Measurements from ENCODE around the gene ZNF823.

ZNF823 gene

DNA sequence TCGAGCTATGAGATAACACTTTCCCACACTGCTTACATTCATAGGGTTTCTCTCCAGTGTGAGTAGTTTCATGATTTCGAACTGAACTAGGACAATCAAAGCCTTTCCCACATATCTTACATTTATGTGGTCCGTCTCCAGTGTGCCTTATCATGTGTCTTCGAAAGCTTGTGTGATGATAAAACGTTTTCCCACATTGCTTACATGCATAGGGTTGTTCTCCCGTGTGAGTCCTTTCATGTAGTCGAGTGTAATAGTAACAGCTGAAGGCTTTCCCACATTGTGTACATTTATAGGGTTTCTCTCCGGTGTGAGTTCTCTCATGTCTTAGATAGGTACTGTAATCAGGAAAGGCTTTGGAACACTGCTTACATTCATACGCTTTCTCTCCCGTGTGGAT is 16.3 kb downstream of the ZNF823 start:
- TF ChIP-seq, protein P1, sequence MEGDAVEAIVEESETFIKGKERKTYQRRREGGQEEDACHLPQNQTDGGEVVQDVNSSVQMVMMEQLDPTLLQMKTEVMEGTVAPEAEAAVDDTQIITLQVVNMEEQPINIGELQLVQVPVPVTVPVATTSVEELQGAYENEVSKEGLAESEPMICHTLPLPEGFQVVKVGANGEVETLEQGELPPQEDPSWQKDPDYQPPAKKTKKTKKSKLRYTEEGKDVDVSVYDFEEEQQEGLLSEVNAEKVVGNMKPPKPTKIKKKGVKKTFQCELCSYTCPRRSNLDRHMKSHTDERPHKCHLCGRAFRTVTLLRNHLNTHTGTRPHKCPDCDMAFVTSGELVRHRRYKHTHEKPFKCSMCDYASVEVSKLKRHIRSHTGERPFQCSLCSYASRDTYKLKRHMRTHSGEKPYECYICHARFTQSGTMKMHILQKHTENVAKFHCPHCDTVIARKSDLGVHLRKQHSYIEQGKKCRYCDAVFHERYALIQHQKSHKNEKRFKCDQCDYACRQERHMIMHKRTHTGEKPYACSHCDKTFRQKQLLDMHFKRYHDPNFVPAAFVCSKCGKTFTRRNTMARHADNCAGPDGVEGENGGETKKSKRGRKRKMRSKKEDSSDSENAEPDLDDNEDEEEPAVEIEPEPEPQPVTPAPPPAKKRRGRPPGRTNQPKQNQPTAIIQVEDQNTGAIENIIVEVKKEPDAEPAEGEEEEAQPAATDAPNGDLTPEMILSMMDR (IDR thresholded peaks at IDR 0.05; ENCODE audit: insufficient read depth, low read length): no peak
- TF ChIP-seq, protein P2, sequence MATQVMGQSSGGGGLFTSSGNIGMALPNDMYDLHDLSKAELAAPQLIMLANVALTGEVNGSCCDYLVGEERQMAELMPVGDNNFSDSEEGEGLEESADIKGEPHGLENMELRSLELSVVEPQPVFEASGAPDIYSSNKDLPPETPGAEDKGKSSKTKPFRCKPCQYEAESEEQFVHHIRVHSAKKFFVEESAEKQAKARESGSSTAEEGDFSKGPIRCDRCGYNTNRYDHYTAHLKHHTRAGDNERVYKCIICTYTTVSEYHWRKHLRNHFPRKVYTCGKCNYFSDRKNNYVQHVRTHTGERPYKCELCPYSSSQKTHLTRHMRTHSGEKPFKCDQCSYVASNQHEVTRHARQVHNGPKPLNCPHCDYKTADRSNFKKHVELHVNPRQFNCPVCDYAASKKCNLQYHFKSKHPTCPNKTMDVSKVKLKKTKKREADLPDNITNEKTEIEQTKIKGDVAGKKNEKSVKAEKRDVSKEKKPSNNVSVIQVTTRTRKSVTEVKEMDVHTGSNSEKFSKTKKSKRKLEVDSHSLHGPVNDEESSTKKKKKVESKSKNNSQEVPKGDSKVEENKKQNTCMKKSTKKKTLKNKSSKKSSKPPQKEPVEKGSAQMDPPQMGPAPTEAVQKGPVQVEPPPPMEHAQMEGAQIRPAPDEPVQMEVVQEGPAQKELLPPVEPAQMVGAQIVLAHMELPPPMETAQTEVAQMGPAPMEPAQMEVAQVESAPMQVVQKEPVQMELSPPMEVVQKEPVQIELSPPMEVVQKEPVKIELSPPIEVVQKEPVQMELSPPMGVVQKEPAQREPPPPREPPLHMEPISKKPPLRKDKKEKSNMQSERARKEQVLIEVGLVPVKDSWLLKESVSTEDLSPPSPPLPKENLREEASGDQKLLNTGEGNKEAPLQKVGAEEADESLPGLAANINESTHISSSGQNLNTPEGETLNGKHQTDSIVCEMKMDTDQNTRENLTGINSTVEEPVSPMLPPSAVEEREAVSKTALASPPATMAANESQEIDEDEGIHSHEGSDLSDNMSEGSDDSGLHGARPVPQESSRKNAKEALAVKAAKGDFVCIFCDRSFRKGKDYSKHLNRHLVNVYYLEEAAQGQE (IDR thresholded peaks at IDR 0.05; ENCODE audit: insufficient replicate concordance, low read depth): no peak
- TF ChIP-seq SPI1 (IDR thresholded peaks at IDR 0.05; ENCODE audit: borderline replicate concordance, low read depth) (no peak), GABPA (IDR thresholded peaks at IDR 0.05; ENCODE audit: low read depth) (no peak), POLR2AphosphoS5 (IDR thresholded peaks at IDR 0.05; ENCODE audit: low read depth) (no peak)
- H3K4me3 ChIP-seq (replicated peaks; ENCODE audit: insufficient read depth, low read length): no peak overlapping the region
- DNase-seq (ENCODE audit: low read depth in 1 of 2, low spot score in 1 of 2): no peak
- H3K27ac ChIP-seq (replicated peaks): no peak overlapping the region
- no peaks in the 10 kb centered on the region for H3K27me3 ChIP-seq (ENCODE audit: insufficient read depth, poor library complexity, severe bottlenecking)

DNA sequence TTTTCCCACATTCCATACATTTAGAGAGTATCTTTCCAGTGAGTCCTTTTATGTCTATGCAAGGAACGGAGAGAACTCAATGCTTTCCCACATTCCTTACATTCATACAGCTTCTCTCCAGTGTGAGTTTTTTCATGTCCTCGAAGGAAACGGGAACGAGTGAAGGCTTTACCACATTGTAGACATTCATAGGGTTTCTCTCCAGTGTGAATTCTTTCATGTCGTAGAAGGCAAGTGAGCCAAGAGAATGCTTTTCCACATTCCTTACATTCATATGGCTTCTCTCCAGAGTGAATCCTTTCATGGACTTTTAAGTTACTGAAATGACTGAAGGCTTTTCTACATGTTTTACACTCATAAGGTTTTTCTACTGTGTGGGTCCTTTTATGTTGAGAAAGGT is 17.1 kb downstream of the ZNF823 start:
- TF ChIP-seq GABPA (IDR thresholded peaks at IDR 0.05; ENCODE audit: low read depth) (no peak), POLR2AphosphoS5 (IDR thresholded peaks at IDR 0.05; ENCODE audit: low read depth) (no peak), SPI1 (IDR thresholded peaks at IDR 0.05; ENCODE audit: borderline replicate concordance, low read depth) (no peak)
- TF ChIP-seq, protein P1 (IDR thresholded peaks at IDR 0.05; ENCODE audit: insufficient read depth, low read length): no peak
- TF ChIP-seq, protein P2 (IDR thresholded peaks at IDR 0.05; ENCODE audit: insufficient replicate concordance, low read depth): no peak

DNA sequence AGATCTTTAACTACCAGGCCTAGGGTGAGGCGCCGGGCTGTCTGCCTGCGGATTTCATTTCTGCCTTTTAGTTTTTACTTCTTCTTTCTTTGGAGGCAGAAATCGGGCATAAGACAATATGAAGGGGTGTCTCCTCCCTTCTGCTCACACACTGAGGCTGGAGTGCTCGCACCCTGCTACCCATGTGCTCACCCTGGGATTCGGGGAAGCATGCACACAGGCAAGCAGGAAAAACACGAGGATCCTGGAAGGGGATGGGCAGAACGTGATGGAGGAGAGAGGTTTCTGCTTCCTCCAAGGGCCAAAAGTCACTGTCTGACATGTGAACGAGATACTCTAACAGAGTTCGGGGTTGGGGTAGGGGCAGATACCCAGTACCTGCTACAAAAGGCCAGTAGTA is 28.4 kb downstream of the ZNF823 start:
- H3K27me3 ChIP-seq (ENCODE audit: insufficient read depth, poor library complexity, severe bottlenecking): no peaks in the 10 kb centered on the region
- no peak overlapping the region for H3K4me3 ChIP-seq (replicated peaks; ENCODE audit: insufficient read depth, low read length)
- DNase-seq (ENCODE audit: low read depth in 1 of 2, low spot score in 1 of 2): no peak
- no peak for TF ChIP-seq GABPA (IDR thresholded peaks at IDR 0.05; ENCODE audit: low read depth)
- TF ChIP-seq, protein P2 (IDR thresholded peaks at IDR 0.05; ENCODE audit: insufficient replicate concordance, low read depth): no peak
- no peak for TF ChIP-seq POLR2AphosphoS5 (IDR thresholded peaks at IDR 0.05; ENCODE audit: low read depth)
- TF ChIP-seq SPI1 (IDR thresholded peaks at IDR 0.05; ENCODE audit: borderline replicate concordance, low read depth): no peak
- TF ChIP-seq, protein P1 (IDR thresholded peaks at IDR 0.05; ENCODE audit: insufficient read depth, low read length): no peak
- H3K27ac ChIP-seq (replicated peaks): no peak overlapping the region

More for the DNA sequence above, 17.1 kb downstream of the ZNF823 start:
- no peak overlapping the region for H3K27ac ChIP-seq (replicated peaks)
- no peak overlapping the region for H3K4me3 ChIP-seq (replicated peaks; ENCODE audit: insufficient read depth, low read length)
- no peaks in the 10 kb centered on the region for H3K27me3 ChIP-seq (ENCODE audit: insufficient read depth, poor library complexity, severe bottlenecking)
- DNase-seq (ENCODE audit: low read depth in 1 of 2, low spot score in 1 of 2): no peak

Measured in HL-60 (cell line).